Stimulated activated CD8-positive, alpha-beta memory T cell treated with anti-CD3 and anti-CD28 coated beads, Interleukin-2, amount 100 ng/mL, for 48 hours (primary cell): ENCODE data around the gene ADRA2A.

Source experiments
- DNase-seq, 2 donors: peaks; one replicate each; pipeline ENCODE4 v3.0.0-alpha.2; 2020; ENCODE audit warnings: low read depth in 2 of 2

ADRA2A gene

DNA sequence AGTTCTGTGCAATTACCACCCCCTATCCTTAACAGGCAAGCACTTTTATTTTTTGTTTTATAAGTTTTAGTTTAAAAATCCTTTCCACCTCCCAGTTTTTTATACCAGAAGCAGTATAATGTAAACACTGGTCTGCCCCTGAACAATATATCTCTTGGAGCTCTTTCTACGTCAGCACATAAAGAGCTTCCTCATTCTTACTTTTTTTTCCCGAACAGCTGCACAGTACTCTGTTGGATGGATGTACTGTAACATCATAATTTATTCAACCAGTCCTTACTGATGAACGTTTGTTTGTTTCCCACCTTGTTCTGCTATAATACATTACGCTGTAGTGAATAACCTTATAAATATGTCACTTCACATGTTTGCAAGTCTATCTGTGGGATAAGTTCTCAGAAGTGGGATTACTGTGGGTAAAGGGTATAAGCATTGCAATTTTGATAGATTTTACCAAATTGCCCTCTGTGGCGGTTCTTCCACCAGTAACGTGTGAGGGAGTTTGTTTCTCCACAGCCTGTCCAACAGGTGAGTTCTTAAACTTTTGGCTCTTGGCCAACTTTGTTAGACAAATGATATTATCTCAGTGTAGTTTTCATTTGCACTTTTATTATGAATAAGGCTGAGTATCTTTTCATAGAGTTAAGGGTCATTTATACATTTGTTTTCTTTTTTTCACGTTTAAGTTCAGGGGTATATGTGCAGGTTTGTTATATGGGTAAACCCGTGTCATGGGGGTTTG is 32.8 kb downstream of the ADRA2A start:
- DNase-seq: no peak

DNA sequence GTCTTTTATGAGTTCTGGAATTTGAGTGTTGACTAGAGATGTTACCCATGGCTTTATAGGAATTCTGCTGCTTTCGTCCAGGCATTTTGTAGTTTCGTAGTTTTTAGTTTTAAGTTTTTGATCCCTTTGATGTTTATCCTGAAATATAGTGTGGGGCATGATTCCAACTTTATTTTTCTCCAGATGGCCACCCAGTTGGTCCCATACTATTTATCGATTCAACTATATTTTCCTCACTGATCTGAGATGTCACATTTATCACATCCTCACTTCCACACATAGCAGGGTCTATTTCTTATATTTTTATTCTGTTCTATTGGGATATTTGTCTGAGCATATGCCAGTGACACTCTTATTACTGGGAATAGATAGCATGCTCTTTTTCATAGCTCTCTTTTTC is 33.9 kb downstream of the ADRA2A start:
- no peak for DNase-seq

DNA sequence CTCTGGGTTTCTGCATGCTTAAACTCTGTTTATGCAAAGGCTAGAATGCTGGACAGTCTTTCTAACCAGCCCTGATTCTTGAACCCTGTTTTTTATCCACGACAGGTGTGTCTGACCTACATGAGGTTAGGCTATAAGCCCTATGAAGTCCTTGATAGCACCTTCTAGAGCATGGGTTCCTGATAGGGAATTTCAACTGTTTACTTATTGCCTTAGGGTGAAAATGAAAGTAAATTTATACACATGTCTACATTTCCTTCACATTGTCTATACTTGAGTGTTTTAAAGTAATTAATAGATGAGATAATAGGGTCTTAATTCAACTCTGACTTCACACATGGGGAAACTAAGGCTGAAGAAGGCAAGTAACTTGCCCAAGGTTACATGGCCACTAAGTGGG is 35.5 kb downstream of the ADRA2A start:
- DNase-seq: no peak

DNA sequence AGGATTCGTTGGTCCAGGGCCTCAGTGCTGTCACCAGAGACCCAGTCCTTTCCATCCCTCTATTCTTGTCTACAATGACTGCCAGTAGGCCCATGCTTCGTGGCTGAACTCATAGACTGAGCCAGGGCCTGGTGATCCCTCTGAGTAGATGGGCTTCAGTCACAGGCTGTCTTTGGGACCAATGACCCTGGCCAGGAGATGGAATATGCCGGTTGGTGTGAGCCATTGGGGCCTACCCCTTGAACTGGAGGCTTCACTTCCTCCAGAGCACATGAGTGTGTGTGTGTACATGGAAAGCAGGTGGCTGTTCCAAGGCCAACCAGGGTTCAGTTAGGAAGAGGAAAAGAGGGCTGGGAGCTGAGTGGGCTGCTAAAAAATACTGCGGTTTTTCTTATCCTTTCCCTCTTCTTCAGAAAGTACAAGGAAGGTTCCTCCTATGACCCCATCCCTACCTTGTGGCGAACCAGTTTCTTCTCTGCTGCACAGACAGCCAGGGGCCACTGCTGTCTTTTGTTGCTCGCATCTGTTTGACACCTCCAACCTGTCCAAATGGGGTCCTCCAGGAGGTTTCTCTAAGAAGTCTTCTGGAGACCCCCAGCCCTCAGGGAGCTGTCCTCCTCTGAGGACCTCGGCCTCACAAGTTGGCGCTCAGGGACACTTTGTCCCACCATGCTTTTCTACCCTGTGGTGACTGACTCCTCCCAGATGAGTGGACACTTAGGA is 36.6 kb downstream of the ADRA2A start:
- DNase-seq: no peak

DNA sequence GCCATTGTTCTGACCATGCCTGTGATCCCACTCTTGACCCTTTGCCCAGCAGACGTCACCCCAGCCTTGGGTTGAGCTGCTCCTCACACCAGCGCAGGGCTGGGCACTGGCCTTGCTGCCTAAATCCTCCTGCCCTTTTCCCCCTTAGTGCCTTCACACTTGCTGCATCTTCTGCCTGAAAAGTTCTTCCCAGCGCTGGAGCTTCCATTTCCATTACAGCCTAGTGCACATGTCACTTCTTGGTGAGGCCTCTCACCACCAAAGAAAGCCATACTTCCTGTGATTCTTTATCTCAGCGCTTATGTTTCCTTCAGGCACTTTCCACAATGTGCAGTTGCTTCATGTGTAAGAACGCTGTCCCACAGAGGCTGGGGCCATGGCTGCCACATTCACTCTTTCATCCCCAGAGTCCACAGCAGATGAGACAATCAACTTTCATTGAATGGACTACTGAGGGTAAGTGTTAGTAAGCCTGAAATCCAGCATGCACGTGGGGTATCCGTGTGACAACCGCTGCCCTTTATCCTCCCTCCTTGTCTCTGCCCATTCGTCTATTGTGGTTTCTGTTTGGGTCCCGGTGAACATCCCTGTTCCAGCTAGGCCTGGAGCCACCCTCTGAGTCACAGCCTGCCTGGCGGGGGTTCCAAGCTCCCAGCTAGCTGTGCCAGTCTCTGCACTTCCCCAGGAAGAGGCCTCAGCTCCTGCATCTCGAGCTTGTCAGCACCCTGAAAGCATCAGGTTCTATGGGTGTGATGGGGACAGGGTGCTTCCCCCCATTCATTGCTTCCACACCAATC is 37.3 kb downstream of the ADRA2A start:
- DNase-seq: no peak

DNA sequence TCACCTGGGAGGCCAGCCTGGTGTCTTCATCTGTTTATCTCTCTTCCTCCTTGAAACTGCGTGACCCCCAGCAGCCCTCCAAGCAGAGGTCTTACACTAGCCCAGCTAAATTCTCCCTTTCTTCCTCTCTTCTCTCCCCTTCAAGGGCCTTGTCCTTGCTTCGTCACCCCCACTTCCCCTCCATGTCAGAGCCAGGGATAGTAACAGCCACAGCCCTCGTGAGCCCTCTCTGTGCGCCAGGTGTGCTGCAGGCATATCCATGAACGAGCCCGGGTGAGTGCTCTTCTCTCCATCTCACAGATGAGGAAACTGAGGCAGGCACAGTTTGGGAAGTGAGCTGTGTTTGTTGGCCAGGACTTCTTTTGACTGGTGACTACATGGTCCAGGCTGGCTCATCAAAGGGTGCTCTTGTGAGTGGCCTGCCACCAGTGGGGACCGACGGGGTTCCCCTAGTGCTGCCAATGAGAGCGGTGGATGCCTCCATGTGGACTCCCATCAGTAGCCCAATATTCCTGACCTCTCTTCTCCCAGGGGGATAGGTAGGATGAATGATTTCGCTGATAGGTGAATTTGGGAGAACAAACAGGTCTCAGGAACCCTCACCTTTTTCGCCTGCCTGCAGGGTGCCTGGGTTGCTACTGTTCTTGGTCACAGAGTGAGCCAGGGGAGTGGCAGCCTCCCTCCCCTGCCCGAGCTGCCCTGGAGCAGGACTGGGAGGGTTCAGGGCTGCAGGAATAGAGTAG is 38.1 kb downstream of the ADRA2A start:
- DNase-seq: no peak

DNA sequence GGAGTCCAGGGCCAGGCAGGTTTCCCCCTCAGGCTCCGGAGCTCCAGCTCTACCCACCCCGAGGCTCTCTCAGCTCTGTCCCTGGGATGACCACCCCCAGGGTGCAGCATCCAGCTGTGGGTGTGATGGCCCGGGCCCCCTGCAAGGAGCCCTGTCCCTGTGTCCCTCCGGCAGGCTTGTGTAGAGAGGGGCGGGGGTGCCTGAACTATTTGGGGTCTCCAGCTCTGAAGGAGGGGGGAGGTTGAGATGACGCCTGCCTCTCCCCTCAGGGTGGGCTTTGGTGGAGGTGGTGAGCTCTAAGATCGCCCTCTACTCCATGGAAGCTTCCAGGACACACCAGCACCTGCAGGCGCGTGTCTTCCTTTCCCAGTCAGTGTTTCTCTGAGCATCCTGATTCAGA is 39.4 kb downstream of the ADRA2A start:
- no peak for DNase-seq

DNA sequence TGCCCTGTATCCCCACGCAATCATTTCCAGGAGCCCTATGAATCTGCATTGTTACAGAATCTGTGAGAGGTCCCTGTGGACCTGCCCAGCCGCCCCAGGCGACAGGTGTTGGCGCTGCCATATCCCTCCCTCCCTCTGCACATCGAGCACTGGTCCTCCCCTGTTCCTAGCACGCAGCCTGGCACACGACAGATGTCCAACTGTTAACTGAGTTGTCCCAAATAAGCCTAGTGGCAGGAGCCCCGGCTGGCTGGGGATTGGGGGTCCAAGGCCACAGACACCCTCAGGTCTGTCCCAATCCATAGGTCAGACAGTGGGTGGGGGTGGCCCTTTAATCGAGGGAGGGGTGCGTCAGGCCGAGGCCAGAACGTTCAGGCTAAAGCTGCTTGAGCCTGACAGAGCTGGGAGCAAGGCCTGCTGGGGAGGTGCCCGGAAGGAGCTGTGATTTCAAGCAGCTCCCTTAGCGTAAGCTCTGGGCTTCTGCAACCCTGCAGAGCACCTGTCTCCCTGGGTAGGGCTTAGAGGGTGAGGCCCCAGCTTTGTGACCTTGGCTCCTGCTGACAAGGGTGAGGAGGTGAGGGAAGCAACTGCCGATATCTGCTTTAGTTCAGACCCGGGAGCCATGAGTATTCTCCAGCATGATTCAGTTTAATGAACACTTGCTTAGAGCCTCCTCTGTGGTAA is 40.1 kb downstream of the ADRA2A start:
- DNase-seq: no peak

DNA sequence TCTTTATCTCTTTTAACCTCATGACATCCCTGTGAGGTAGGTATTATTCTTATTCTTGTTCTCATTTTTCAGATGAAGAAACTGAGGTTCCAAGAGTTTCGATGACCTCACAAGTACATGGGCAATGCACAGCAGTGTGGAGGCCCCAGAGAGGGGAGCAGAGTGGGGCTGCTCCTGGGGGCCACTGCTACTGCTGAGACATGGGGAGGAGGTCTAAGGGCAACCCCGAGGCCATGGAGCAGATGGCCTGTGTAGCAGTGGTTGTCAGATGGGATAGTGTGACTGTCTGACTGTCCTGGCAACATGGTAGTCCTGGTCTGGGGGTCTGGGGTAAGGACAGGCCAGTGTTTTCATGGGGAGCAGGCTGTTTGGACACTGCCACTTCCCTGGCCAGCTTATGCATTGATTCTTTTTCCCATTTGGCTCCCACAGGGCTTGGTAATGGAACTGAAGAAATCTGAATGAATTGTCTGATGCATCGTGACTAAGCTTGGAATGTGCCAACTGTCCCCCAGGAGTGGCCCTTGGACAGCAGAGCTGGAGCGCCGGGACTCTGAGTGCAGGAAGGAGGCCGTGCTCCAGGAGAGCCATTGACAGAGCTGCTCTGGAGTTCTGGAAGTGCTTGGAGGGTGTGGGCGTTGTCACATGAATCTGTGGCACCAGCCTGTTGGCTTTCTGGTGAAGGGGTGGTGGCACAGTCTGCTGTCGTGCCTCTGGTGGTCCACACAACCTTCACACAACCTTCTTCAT is 40.9 kb downstream of the ADRA2A start:
- no peak for DNase-seq

DNA sequence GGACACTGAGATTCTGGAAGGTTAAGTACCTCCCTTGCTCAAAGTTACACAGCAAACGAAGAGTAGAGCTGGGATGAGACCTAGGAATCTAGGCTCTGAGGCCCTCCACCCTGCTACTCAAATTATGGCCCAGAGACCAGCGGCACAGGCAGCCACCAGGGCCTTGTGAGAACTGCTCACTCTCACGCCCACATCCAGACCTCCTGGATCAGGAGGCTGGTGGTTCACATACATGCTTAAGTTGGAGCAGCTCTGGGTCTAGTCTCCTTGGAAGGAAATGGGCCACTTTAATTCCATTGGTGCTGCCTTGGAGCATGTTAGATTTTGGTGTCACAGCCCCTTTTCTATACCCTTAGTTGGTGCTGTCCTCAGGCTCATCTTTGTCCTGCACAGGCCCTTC is 41.9 kb downstream of the ADRA2A start:
- no peak for DNase-seq

DNA sequence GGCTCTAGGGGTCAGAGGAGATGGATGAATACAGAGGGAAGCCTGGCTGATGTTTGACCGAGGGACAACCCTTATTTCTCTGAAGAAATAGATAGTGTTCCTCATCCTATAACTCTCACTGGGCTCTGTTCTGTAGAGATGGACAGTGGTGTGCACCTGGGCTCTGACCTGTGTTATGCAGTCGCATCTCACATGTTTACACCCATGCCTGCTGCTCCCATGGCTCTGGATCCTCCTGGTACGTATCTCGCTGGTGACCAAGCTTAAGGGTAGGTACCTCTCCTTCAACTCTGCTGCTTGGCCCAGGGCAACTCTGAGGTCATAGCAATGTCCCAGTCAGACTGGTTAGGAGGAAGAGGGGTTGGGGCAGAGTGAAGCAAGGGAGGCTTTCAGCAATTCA is 42.8 kb downstream of the ADRA2A start:
- no peak for DNase-seq

DNA sequence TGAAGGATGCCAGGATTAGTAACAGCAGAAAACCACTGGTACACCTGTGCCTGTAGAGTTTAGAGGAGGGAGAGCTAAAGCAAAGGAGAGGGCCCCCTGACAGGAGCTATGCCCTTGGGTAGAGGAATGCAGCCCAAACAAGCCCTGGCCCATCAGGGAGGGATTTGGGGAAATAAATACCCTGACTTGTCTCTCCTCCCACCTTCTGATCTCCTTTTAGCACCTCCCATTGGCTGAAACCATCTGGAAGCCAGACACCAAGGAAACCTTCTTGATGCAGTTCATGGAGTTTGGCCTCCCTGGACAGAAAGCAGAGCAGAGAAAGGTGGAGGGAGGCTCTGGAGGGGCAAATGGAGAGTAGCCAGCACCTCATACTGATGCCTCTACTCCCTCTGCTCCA is 45.3 kb downstream of the ADRA2A start:
- DNase-seq: no peak

DNA sequence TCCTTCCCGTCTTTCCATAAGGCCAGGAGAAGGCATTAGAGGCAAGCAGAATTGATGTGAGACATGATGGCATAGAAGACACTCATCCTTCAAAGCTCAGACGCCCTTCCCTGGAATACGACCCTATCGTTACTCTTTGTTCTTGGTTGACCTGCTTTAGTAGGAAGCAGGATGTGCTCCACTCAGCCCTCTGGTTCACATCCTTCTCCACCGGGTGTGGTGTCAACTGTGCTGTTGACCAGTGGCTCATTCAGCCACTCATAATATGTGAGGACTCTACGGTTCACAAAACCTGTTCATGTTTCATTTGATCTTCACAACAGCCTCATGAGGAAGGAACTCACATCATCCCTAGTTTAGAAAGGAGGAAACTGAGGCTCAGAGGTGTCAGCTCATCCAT is 47.1 kb downstream of the ADRA2A start:
- DNase-seq: no peak

DNA sequence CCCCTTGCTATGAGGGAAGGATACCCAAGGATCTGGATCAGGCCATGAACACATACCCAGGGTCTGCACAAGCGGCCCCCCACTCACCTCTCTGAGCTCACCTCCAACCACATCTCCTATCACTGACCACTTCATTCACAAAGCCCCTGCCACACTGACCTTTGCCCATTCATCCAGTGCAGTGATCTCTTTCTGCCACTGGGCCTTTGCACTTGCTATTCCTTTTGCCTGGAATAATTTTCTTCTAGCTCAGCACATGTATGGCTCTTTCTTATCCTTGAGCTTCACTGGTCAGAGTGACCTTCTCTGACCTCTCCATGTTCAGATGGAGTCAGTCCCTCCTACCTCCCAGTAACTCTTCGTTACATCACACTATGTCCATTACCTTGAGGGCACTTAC is 48.3 kb downstream of the ADRA2A start:
- no peak for DNase-seq

DNA sequence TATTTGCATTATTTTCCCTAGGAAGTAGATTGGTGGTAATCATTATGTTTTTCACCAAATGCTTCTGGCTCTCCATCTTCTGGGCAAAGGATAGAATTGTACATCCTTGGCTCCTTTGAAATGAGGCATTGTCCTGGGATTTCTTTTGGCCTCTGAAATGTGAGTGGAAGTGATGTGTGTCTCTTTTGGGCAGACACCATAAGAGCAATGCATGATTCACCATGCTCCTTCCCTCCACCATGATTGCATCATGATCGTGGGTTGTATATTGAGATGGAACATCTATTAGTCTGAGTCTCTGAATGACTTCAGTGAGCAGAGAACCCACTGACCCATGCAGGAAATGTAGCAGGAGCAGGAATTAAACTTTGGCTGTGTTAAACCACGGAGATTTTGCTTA is 49.2 kb downstream of the ADRA2A start:
- DNase-seq: no peak

DNA sequence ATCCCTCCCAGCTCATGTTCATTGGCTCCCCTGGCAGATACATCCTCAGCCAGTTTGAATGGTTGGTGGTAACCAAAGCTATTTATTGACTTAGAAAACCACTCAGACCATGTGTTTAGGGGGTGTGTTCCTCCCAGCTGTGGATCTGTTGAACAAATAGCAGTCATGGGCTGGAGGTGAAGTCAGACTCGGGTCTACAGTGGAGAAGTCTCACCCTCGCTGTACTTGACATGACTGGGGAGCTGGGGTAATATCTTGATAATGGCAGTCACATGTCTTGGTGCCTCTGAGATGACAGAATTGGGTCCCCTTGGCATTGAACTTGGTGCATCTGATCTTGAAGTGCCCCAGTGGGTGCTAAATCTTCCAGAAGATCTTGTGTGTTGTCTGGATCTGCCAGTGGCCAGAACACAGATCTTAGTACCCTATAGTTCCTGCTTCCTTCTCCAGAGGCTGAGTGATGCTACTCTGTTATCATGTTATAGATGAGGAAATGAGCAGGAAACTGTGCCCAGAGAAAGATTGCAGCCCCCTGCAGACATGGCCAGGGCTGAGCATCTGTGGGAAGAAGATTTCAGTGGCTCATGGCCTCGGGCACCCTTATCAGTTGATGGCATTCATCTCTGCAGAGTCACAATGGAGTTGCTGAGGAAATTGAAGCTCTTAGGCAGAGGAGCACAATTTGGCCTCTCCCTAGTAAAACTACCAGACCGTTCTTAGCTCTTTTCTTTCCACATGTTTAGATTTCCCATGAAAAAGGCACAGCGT is 50.4 kb downstream of the ADRA2A start:
- DNase-seq: no peak

DNA sequence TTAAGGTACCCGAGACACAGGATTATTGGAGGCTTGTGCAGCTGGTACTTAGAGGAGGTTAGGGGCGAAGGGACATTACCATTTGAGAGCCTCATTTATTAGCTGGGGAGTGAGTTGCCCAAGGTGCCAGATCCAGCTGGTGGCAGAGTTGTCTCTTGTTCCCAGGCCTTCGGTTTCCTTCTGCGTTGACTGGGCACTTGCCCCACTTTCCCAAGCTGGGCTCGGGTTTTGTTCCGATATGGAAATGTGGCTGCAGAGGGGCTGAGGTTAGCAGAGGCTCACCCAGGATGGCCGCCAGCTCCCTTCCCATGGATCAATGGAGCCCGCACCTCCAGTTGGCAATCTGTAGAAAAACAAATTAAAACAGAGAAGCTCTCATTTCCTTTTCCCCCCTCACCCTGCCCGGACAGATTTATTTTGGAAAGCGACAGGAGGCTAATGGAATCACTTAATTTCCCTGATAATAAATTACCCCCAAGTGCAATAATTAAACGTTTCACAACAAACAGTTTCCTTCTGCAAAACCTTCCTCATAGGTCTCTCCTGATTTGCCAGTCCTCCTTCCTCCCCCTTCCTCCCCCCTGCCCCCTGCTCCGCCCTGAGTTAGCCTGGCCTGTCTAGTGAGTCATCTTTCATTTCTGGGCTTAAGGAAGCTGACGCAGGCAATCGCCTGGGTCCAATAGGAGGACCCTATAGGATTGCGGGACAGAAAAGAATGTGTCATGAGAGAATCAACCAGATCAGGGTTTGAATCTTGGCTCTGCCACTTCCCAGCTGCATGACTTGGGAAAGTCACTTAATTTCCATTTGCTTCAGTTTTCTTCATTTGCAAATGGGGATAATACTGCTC is 51.7 kb downstream of the ADRA2A start:
- DNase-seq: no peak

DNA sequence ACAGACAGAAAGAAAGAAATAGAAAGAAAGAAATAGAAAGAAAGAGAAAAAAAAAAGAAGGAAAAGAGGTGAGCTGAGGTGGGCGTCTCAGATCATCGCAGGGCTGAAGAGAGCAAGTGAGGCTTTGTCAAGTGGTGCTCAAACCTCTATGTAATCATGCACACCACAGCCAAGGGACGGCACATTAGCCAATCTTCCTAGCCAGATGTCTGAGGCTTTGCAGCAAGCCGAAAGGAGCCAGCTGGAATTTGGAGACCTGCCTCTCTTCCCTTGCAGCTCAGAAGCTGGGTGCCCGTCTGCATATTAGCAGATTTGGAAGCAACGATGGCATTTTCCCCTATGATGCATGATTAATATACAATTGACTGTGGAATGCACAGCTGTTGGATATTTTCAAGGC is 52.5 kb downstream of the ADRA2A start:
- no peak for DNase-seq

DNA sequence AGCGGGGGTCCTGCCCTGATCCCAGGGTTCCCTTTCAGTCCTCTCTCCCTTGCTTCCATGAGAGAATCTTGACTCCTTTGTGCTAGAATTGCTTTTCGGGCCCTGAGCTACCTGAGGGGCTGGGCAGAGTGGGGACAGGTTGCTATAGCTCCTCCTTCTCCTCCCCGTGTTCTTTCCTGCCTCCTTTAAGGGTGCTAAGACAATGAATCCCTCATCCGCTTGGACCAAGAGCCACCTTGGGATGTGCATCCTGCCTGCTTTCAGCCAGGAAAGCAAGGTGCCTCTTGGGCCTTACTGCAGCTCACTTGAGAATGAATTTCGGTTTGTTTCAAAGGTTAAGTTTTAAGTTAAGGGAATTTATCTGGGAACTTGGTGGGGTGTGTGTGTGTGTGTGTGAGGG is 53.6 kb downstream of the ADRA2A start:
- DNase-seq: no peak
